ENCODE data around the gene ABCD1. TPM values are rescaled to one million over a fixed set of nuclear protein-coding genes. Genes with fewer than 3 reads are reported as not detected.
"Not testable (repeated sequence)": the region's sequence is repeated elsewhere in the genome, so short reads cannot be mapped to it uniquely, and the experiment has no call there.

Gene ABCD1
- total and polyA plus RNA-seq, 12 donors: 9.3 to 24.2 (median 14.4) TPM

DNA sequence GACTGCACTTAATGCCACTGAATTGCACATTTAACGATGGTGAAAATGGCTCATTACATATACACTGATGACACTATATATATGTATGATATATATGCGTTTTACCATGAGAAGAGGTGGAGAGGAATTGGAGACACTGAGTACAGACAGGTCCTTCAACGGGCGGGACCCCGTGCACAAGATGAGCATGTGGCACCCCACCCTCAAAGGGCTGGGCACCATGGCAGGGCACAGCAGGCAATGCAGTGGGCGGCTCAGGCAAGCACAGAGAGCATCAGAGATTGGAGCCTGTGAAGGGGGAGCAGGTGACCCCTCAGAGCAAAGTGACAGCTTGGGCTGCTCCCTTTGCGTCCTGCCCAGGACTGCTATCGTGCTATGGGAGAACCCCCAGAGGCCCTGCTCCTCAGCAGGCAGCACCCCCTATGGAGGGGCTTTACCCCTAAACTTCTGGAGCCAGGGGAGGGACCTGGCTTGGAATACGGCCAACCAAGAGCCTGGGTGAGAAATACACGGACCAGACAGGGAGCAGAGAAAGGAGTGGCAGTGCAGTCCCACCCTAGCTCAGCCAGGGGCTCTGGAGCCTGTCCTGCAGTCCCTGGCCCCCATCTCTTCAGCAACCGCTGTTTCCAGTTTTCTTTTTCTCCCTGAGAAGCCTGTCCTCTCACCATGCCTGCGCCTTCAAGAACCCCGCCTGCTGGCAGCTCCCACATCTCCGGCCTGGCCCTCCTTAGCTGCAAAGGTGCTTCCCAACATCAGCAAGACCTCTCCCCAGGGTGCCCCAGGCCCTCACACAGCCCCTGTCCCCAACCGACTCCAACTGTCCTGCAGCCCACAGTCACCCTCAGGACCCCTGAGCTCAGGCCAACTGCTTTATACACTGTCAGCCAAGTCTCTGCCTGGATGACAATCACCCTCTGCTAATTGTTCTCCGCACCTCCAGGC lies 26.5 kb upstream of the ABCD1 start:
- H3K36me3 ChIP-seq: peaks cover 0 to 38% (median 0%) of the 10 kb centered on the region in 9 donors
- H3K27me3 ChIP-seq: peaks cover 0 to 4% (median 0%) of the 10 kb centered on the region in 7 donors
- no peak overlapping the region for H3K4me3 ChIP-seq
- peak overlapping the region in 7 of 10 donors; percentile 3 to 87 (median 78) for H3K27ac ChIP-seq
- intact Hi-C loops (cut with DNase I): no loop called here
- H3K4me1 ChIP-seq: peaks cover 0 to 24% (median 0%) of the 10 kb centered on the region in 9 donors
- 73 to 76% methylated on average over 12 to 14 of the region's 16 CpGs for WGBS, 2 donors
- H3K9me3 ChIP-seq: no peaks in the 10 kb centered on the region
- TF ChIP-seq, protein P1, sequence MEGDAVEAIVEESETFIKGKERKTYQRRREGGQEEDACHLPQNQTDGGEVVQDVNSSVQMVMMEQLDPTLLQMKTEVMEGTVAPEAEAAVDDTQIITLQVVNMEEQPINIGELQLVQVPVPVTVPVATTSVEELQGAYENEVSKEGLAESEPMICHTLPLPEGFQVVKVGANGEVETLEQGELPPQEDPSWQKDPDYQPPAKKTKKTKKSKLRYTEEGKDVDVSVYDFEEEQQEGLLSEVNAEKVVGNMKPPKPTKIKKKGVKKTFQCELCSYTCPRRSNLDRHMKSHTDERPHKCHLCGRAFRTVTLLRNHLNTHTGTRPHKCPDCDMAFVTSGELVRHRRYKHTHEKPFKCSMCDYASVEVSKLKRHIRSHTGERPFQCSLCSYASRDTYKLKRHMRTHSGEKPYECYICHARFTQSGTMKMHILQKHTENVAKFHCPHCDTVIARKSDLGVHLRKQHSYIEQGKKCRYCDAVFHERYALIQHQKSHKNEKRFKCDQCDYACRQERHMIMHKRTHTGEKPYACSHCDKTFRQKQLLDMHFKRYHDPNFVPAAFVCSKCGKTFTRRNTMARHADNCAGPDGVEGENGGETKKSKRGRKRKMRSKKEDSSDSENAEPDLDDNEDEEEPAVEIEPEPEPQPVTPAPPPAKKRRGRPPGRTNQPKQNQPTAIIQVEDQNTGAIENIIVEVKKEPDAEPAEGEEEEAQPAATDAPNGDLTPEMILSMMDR (IDR thresholded peaks at IDR 0.05): no peak
- ATAC-seq: peak in 3 of 8 donors; percentile 5 to 31 (median 12)
- no peak for DNase-seq

GRCh38 chrX:153699210-153699783 lies 25.4 kb upstream of the ABCD1 start:
- H3K4me3 ChIP-seq; intact Hi-C loops (cut with DNase I); H3K9me3 ChIP-seq; DNase-seq; H3K27me3 ChIP-seq: not testable (repeated sequence)
- H3K36me3 ChIP-seq: peaks cover 0 to 49% (median 0%) of the 10 kb centered on the region in 9 donors
- peaks cover 0 to 29% (median 0%) of the 10 kb centered on the region in 9 donors for H3K4me1 ChIP-seq
- WGBS, 2 donors: 68 to 70% methylated on average over 11 to 15 of the region's 16 CpGs
- peak overlapping the region in 9 of 10 donors; percentile 10 to 87 (median 78) for H3K27ac ChIP-seq
- ATAC-seq: peak in 5 of 8 donors; percentile 2 to 11 (median 8)

- H3K27me3 ChIP-seq; intact Hi-C loops (cut with DNase I); H3K4me3 ChIP-seq; H3K9me3 ChIP-seq: not testable (repeated sequence)
- Histone ChIP-seq H3K4me1 (peaks cover 0 to 35% (median 0%) of the 10 kb centered on the region in 9 donors), H3K36me3 (peaks cover 0 to 50% (median 0%) of the 10 kb centered on the region in 9 donors), H3K27ac (peak overlapping the region; percentile 36 to 87 (median 76))
- WGBS, 2 donors: 51 to 57% methylated on average over 14 to 16 of the region's 18 CpGs
- ATAC-seq (peak; percentile 57 to 85 (median 74)), DNase-seq (peak in 1 of 2 donors; percentile 50)
Observed at GRCh38 chrX:153699784-153700371, 24.8 kb upstream of the ABCD1 start.

DNA sequence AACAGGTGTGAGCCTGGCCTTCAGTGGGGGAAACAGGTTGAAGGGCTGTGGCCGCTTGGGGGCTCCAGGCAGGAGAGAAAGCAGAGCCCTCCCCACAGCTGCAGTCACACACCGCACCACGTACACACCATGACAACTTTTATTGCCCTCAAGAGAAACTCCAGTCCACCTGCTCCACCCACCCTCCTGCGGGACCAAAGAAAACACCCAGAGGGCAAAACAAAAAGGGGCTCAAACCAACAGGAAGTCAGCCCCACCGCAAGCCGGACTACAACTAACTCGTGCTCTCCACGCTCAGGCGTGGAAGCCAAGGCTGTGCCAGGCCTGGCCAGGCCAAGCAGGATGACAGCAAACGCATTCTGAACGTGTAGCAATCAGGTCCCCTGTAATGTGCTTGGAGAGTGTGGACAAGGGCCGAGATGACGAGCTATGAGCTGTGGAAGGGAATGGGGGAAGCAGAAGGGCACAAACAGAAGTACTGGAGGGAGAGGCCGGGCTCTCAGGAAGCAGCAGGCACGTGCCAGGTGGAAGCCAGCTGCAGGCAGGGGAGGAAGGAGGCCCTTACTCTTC lies 24.2 kb upstream of the ABCD1 start:
- no peak for DNase-seq
- intact Hi-C loops (cut with DNase I): no loop called here
- Histone ChIP-seq H3K4me1 (peaks cover 0 to 37% (median 0%) of the 10 kb centered on the region in 9 donors), H3K27me3 (peaks cover 0 to 4% (median 0%) of the 10 kb centered on the region in 7 donors), H3K27ac (peak overlapping the region; percentile 36 to 87 (median 76)), H3K9me3 (no peaks in the 10 kb centered on the region), H3K4me3 (no peak overlapping the region), H3K36me3 (peaks cover 0 to 50% (median 0%) of the 10 kb centered on the region in 9 donors)
- 44 to 66% methylated on average over 13 to 15 of the region's 15 CpGs for WGBS, 2 donors
- TF ChIP-seq, protein P1 (IDR thresholded peaks at IDR 0.05): no peak
- peak in 6 of 8 donors; percentile 4 to 20 (median 16) for ATAC-seq

GRCh38 chrX:153700967-153701366 lies 23.7 kb upstream of the ABCD1 start:
- peak overlapping the region in 8 of 10 donors; percentile 70 to 87 (median 78) for H3K27ac ChIP-seq
- H3K4me1 ChIP-seq: peaks cover 0 to 37% (median 0%) of the 10 kb centered on the region in 9 donors
- peaks cover 0 to 4% (median 0%) of the 10 kb centered on the region in 7 donors for H3K27me3 ChIP-seq
- intact Hi-C loops (cut with DNase I): no loop called here
- peaks cover 0 to 50% (median 0%) of the 10 kb centered on the region in 9 donors for H3K36me3 ChIP-seq
- TF ChIP-seq, protein P1 (IDR thresholded peaks at IDR 0.05): no peak
- WGBS, 2 donors: 76 to 83% methylated on average over 4 to 6 of the region's 6 CpGs
- H3K4me3 ChIP-seq: no peak overlapping the region
- ATAC-seq (no peak), DNase-seq (no peak)
- no peaks in the 10 kb centered on the region for H3K9me3 ChIP-seq

All from heart right ventricle (tissue), 16 donors.